Neural cell (in vitro differentiated cells): Measurements from ENCODE around the gene HMCN2.

Source experiments
- EP300 ChIP-seq: fragments of 450-650 bp; conservative IDR thresholded peaks from 2 replicates; pipeline ENCODE4 v1.6.1; 2014; ENCODE audit warnings: antibody characterized with exemption, mild to moderate bottlenecking, moderate library complexity; ENCODE audit not compliant: poor library complexity, severe bottlenecking
- EZH2 ChIP-seq: fragments of 200-600, 300-800 bp; shearing (Covaris generic), sonication (generic); IDR thresholded peaks from 2 replicates; pipeline ENCODE4 v1.6.1; 2014; ENCODE audit warnings: antibody characterized with exemption, low read length, borderline replicate concordance, mild to moderate bottlenecking; ENCODE audit not compliant: insufficient read depth, poor library complexity, severe bottlenecking
- RAD21 ChIP-seq: fragments of 450-650 bp; conservative IDR thresholded peaks from 2 replicates; pipeline ENCODE4 v1.6.1; 2014; ENCODE audit warnings: antibody characterized with exemption, mild to moderate bottlenecking, moderate library complexity
- SMC3 ChIP-seq: fragments of 450-650 bp; conservative IDR thresholded peaks from 2 replicates; pipeline ENCODE4 v1.6.1; 2014; ENCODE audit warnings: antibody characterized with exemption, mild to moderate bottlenecking, moderate library complexity; ENCODE audit not compliant: poor library complexity
- TAF1 ChIP-seq: IDR thresholded peaks from 2 replicates; pipeline ENCODE4 v1.6.1; 2012; ENCODE audit warnings: low read depth
- TF ChIP-seq, protein P1 (sequence below): fragments of 450-650 bp; IDR thresholded peaks from 2 replicates; pipeline ENCODE4 v1.5.1; 2014; ENCODE audit warnings: antibody characterized with exemption, mild to moderate bottlenecking, moderate library complexity; ENCODE audit not compliant: poor library complexity, severe bottlenecking

DNA sequence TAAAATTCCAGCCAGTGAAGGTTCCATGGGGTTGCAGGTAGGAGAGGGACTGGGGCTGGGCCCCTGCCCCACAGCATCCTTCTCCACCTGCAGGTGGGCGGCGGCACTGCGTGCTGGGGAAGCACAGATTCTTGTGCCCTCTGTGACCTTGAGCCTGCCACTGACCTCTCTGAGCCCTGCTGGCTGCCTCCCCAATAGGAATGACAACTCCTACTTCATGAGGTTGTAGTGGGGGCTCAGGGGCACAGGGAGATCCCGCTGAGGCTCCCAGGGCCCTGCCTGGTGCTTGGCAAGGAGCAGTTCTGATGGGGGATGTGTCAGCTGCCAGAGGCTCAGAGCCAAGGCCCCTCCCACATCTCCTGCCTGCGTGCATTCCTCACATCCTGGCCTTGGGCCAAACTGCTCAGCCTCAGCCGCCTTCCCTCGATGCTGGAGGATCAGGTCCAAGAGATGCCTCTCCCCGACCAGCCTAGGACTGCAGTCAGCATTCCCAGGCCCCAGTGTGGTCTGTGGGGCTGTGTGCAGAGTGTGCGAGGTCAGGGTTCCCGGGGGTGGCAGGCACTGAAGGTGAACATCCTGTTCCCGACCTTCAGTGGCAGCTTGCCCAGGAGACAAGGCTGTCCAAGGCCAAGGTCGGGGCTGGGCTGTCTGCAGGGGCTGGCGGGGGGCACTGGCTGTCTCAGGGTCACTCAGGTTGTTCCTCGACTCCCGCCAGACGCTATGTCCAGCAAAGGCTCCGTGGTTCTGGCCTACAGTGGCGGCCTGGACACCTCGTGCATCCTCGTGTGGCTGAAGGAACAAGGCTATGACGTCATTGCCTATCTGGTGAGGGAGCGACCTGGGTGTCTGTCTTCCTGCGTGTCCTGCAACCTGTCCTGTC is 186.2 kb downstream of the HMCN2 start:
- TF ChIP-seq, protein P1, sequence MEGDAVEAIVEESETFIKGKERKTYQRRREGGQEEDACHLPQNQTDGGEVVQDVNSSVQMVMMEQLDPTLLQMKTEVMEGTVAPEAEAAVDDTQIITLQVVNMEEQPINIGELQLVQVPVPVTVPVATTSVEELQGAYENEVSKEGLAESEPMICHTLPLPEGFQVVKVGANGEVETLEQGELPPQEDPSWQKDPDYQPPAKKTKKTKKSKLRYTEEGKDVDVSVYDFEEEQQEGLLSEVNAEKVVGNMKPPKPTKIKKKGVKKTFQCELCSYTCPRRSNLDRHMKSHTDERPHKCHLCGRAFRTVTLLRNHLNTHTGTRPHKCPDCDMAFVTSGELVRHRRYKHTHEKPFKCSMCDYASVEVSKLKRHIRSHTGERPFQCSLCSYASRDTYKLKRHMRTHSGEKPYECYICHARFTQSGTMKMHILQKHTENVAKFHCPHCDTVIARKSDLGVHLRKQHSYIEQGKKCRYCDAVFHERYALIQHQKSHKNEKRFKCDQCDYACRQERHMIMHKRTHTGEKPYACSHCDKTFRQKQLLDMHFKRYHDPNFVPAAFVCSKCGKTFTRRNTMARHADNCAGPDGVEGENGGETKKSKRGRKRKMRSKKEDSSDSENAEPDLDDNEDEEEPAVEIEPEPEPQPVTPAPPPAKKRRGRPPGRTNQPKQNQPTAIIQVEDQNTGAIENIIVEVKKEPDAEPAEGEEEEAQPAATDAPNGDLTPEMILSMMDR: no peak
- TF ChIP-seq TAF1 (no peak), RAD21 (no peak), EZH2 (no peak), SMC3 (no peak), EP300 (no peak)
